PFSK-1 (cell line): Measurements from ENCODE around the gene SLC39A9.

Experiments used
- FOXP2 ChIP-seq: optimal IDR thresholded peaks from 2 replicates; pipeline ENCODE3; 2011; ENCODE audit warnings: borderline replicate concordance, control low read depth, inconsistent platforms; ENCODE audit not compliant: insufficient read depth; ENCODE audit errors: extremely low read length, extremely low read depth
- POLR2AphosphoS5 ChIP-seq: IDR thresholded peaks from 2 replicates; pipeline ENCODE4 v1.6.1; 2012; ENCODE audit warnings: low read depth, mild to moderate bottlenecking, control low read depth, low read length, moderate library complexity
- REST ChIP-seq, 2 experiments: IDR thresholded peaks; 2 replicates each; pipeline versions ENCODE4 v1.6.1 to v1.8.0; 2011 to 2012; ENCODE audit warnings: low read depth in 2 of 2, low read length in 2 of 2, control low read depth in 1 of 2, inconsistent platforms in 1 of 2, mild to moderate bottlenecking in 1 of 2, moderate library complexity in 1 of 2; ENCODE audit not compliant: insufficient read depth in 1 of 2
- SIN3A ChIP-seq: IDR thresholded peaks from 2 replicates; pipeline ENCODE4 v1.6.1; 2012; ENCODE audit warnings: mild to moderate bottlenecking, low read length, moderate library complexity, borderline replicate concordance; ENCODE audit not compliant: insufficient read depth
- TAF1 ChIP-seq: IDR thresholded peaks from 2 replicates; pipeline ENCODE4 v1.6.1; 2012; ENCODE audit warnings: low read length, control low read depth, borderline replicate concordance; ENCODE audit not compliant: insufficient read depth

SLC39A9 gene

GRCh38 chr14:69363055-69363454 is 35.4 kb upstream of the SLC39A9 start:
- TF ChIP-seq SIN3A (no peak), REST (IDR thresholded peaks at IDR 0.05; ENCODE audit: insufficient read depth in 1 of 2, low read depth in 2 of 2, low read length in 2 of 2) (no peak), POLR2AphosphoS5 (no peak), FOXP2 (no peak), TAF1 (no peak)

GRCh38 chr14:69363964-69364363 is 34.5 kb upstream of the SLC39A9 start:
- no peak for TF ChIP-seq SIN3A

GRCh38 chr14:69364378-69364777 is 34.1 kb upstream of the SLC39A9 start:
- no peak for TF ChIP-seq TAF1
- TF ChIP-seq FOXP2, result no peak
- no peak for TF ChIP-seq REST (IDR thresholded peaks at IDR 0.05; ENCODE audit: insufficient read depth in 1 of 2, low read depth in 2 of 2, low read length in 2 of 2)
- no peak for TF ChIP-seq POLR2AphosphoS5
- no peak for TF ChIP-seq SIN3A

- TF ChIP-seq SIN3A, result no peak
- no peak for TF ChIP-seq POLR2AphosphoS5
Observed at GRCh38 chr14:69366069-69366468, 32.4 kb upstream of the SLC39A9 start.

- no peak for TF ChIP-seq POLR2AphosphoS5
- TF ChIP-seq SIN3A, result no peak
- TF ChIP-seq REST (IDR thresholded peaks at IDR 0.05; ENCODE audit: insufficient read depth in 1 of 2, low read depth in 2 of 2, low read length in 2 of 2), result no peak
- no peak for TF ChIP-seq TAF1
- TF ChIP-seq FOXP2, result no peak
Observed at GRCh38 chr14:69366761-69367160, 31.7 kb upstream of the SLC39A9 start.

- TF ChIP-seq TAF1, result no peak
- TF ChIP-seq REST (IDR thresholded peaks at IDR 0.05; ENCODE audit: insufficient read depth in 1 of 2, low read depth in 2 of 2, low read length in 2 of 2), result no peak
- TF ChIP-seq POLR2AphosphoS5, result no peak
- TF ChIP-seq SIN3A, result no peak
- TF ChIP-seq FOXP2, result no peak
Observed at GRCh38 chr14:69368381-69368780, 30.1 kb upstream of the SLC39A9 start.
